ENCODE results near the gene RAB40C.

Gene RAB40C

DNA sequence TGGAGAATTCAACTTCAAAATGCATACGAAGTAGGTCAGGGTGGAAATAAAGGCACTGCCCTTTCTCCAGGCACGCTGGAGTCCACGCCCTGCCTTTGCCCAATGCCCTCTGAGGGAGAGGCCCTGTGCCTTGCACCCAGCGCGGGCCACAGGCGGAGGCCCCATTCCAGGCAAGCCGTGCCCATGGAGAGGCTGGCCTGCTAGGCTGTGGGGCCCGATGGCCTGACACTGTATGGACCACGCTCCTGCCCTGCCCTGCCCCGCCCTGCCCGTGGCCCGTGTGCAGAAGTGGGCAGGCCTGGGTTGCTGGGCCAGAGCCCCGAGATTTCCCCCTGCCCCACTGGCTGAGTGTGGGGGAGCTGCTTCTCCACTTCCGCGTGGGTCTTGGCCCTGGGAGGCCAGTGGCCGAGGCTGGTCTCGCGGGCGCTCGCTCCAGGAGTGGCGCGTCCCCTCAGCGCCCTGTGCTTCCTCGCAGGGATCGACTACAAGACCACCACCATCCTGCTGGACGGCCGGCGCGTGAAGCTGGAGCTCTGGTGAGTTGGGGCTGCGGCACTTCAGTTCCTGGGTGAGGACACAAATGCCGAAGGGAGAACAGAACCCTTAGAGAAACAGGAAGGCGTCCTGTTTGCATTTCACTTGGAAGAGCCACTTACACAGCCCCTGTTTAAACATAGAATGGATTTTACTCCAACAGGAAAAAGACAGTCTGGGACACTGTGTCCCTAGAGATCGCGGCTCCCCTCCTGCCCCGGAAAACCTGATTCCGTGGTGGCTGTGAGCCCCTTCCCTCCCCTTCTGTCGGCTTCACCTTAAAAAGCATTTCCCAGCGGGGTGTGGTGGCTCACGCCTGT is 27.1 kb downstream of the RAB40C start:
- DNase-seq (ENCODE audit: low read depth in 2 of 2) = no peak

DNA sequence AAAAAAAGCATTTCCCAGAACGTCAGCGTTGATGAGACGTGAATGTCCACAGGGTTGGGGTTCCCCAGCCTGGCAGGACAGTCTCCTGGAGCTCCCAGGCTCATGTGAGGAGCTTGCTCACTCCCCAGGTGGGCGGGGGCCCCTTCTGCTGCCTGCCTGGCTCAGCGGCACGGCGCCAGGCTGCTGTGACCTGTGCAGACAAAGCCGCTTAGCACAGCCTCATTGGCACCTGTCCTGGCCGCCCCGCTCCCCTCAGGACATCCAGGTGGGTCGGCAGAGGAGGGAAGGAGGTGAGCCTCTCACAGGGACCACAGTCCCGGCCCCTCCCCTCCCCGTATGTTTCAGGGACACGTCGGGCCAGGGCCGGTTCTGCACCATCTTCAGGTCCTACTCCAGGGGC is 28.0 kb downstream of the RAB40C start:
- DNase-seq (ENCODE audit: low read depth in 2 of 2) = no peak

DNA sequence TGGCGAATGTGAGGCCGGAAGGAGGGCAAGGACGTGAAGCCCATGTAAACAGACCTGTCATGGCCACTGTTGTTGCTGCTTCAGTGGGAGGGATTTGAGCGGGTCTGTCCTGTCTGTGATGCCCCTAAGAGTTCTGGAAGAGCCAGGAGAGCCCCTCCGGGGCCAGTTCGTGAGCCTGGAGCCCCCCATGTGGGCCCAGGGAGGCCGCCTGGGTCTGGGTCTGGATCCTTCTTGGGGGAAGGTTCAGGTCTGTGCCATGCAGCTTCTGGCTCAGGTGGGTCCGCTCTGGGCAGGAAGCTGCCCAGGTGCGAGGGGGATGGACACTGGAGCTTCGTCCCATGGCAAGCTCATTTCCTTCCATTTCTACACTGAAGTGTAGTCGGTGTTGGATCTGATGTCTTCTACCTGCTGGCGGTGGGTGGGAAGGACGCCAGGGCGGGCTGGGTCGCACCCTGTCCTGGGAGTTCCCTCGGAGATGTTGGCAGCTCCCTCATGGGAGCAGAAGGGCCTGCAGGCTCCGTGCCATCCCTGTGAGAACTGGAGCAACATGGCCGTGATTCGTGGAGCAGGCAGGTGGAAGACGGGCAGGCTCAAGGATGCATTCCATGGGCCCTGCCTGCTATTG is 29.7 kb downstream of the RAB40C start:
- DNase-seq (ENCODE audit: low read depth in 2 of 2) = no peak

DNA sequence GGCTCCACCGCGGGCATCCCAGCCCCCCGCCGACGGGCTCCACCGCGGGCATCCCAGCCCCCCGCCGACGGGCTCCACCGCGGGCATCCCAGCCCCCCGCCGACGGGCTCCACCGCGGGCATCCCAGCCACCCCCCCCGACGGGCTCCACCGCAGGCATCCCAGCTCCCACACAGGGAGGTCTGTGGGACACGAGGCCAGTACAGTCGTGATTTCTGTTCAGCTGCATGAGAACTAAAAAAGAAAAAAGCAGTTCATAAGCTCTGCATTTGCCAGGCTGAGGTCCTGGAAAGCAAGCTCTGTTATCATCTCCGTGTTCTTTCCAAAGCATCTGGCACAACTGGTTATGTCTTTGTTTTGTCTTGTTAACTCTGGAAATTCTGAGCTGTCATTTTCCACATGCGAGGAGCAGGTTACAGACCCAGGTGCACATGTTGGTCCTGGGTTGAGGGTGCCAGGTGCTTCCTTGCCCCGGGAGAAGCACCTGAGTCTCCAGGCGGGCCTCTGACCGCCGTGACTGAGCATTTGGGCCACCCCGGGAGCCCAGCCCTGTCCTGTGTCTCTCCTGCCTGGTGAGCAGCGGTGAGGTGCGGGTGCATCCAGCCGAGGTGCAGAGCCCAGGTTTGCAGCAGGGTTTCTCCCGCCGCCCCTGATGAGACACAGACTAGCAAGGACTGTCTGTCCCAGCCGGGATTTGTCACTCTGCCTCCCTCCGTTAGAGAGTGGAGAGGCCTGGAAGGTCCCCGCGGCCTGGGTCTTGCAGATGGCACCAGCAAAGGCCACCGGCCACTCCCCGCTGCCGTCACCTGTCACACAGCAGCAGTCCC is 31.0 kb downstream of the RAB40C start:
- no peak for DNase-seq (ENCODE audit: low read depth in 2 of 2)

DNA sequence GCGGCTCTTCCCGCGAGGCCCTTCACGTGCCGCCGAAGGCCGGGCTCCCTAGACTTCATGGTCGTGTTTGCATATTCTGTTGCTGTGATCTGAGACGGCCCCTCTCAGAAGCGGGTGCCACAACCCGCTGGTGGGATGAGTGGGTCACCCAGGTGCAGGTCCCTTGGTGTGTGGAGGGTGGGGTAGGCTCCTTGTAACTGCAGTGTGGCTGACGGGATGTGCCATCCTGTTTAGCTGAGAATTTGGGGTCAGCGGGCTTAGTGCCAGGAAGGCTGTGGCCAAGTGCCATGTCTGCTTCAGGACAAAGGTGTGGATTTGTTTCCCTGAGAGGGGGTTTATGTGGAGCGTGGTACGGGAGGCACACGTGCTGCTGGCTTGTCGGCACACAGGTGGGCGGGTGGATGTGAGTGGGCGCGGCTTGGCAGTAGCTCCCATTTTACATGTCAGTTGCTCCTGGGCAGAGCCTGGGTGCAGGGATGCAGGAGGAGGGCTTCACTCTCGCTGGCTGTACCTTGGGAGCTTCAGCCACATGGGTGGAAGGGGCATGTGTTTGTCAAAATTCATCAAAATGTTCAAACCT is 31.8 kb downstream of the RAB40C start:
- DNase-seq (ENCODE audit: low read depth in 2 of 2) = no peak

DNA sequence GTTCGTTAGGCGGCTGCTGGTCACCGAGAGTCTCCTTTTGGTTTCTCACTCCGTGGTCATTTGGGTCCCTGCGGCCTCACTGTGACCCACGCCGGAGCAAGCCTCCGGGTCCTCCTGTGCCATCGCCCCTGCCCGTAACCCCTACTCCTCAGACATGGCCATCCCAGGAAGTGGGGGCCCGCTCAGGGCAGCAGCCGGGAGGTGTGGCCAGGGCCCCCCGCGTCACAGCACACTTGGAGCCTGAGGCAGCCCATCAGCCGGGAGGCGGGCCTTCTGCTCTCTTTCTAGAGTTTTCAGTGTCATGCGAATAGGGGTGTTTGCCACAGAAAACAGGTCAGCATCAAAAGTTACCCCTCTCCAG is 33.0 kb downstream of the RAB40C start:
- DNase-seq (ENCODE audit: low read depth in 2 of 2) = no peak

DNA sequence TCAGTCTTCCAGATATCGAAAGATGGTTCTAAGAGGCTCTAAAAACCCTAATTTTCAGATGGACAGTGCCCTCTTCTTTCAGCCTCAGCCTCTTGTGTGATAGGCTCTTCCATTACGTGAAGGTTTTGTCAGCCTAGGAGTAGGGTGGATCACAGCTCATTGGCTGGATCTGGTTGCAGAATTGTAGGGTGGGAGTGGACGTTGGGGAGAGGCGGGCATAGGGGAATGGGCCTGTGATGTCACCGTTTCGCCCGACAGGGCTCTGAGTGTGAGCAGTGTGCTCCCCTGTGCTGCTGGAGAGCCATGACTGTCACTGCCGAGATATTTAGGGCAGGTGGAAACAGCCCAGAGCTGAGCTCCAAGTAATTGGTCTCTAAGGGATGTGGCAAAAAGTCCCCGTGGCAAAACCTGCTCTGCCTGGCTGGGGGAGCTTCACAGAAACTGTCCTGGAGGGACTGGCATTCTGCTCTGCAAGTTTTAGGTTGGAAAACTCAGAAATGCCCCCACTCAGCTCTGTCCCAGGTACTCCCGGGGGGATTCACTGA is 34.7 kb downstream of the RAB40C start:
- no peak for DNase-seq (ENCODE audit: low read depth in 2 of 2)

DNA sequence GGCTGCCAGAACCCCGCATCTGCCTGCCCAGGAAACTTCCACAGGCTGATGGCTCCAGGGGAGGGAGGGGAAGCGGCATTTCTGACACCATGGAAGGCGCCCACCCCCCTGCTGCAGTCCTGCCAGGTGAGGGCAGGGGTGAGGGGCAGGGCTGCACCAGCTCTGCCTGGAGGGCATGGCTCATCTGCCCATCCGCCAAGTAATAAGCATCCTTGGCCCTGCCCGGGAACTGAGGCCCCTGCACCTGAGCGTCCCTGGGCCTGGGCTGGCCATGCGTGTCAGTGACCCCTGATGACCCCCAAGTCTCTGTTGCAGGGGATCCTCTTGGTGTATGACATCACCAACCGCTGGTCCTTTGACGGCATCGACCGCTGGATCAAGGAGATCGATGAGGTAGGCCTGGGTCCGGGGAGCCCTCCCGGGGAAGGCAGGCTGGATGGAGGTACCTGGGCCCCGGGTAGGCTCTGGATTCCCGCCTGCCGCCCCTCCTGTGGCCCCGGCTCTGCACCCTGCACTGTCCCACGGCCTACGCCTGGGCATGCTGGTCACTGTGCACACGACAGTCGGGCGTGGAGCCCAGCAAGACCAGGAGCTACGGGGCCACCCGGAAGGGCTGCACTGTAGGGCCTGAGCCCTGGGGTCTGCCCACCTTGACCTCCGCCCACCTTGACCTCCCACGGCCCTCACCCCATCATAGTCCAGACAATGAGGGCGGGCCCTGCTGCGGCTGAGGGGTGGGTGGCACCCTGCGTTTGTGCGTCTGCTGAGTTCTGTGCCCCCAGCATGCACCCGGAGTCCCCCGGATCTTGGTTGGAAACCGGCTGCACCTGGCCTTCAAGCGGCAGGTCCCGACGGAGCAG is 35.5 kb downstream of the RAB40C start:
- no peak for DNase-seq (ENCODE audit: low read depth in 2 of 2)

DNA sequence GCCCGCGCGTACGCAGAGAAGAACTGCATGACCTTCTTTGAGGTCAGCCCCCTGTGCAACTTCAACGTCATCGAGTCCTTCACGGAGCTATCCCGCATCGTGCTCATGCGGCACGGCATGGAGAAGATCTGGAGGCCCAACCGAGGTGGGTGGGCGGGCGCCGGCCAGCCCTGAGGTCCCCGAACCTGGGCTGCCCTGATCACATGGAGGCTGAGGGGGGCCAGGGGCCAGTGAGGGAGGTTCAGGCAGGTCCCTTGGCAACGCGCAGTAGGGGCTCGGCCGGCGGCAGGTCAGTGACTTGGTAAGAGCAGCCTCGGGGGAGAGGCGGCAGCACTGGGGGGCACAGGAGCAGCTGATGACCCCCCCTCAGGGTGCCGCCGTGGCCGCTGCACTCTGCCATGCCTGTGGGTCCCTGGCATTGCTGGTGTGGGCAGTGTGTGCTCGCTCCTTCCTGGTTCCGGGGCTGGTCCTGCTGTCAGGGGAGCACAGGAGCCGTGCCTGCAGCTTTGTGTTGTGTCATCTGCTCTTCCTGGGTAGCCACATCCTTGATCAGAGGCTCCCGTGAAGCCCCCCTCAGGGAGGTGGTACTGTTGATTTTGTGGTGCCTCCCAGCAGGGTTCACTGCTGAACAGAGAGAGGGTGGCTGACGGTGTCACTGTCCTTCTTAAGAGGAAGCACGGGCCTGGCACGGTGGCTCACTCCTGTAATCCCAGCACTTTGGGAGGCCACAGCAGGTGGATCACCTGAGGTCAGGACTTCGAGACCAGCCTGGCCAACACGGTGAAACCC is 36.3 kb downstream of the RAB40C start:
- no peak for DNase-seq (ENCODE audit: low read depth in 2 of 2)

DNA sequence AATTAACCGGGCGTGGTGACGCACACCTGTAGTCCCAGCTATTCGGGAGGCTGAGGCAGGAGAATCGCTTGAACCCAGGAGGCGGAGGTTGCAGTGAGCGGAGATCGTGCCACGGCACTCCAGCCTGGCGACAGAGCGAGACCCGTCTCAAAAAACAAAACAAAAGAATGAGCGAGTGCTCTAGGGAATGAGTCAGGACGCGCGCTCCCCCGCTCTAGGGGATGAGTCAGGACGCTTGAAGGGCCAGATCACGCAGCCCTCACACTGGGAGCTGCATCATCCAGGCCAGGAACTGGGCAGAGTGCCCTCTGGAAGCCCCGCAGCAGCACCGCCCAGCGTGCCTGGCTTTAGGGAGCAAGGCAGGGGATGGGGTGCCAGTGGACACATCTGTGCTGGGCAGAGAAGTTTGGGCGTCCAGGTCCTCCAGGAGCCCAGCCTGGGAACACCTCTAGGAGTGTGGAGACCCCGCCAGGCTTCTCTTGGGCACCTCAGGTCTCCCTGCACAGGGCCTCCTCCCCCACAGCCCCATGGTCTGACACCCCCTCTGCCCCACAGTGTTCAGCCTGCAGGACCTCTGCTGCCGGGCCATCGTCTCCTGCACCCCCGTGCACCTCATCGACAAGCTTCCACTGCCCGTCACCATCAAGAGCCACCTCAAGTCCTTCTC is 37.1 kb downstream of the RAB40C start:
- no peak for DNase-seq (ENCODE audit: low read depth in 2 of 2)

DNA sequence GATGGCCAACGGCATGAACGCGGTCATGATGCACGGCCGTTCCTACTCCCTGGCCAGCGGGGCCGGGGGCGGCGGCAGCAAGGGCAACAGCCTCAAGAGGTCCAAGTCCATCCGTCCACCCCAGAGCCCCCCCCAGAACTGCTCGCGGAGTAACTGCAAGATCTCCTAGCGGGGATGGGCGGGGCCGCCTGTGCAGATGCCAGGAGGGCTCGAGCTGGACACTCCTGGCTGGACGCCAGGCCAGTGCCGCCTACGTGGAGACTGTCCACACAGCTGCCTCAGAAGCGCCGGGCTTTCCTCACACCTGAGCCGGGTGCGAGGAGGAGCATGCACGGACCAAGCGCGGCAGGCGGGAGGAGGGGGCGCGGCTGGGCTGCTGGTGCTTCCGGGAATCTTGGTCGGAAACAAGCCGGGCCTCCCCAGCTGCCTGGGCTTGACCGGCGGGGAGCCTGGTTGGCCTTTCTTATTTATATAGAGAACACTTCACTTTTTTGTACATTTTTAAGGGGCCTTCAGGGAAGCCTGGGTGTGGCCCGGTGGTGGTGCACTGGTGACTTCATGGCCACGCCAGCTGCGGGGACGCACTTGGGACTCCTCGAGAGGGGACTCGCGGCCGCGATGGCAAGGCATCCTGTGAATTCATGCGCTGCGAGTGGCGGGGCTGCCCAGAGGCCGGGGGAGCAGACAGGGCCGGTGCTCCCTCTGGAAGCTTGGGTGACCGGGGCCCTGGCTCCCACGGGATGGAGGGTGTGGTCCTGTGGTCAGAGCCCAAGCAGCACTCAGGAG is 37.8 kb downstream of the RAB40C start:
- no peak for DNase-seq (ENCODE audit: low read depth in 2 of 2)

DNA sequence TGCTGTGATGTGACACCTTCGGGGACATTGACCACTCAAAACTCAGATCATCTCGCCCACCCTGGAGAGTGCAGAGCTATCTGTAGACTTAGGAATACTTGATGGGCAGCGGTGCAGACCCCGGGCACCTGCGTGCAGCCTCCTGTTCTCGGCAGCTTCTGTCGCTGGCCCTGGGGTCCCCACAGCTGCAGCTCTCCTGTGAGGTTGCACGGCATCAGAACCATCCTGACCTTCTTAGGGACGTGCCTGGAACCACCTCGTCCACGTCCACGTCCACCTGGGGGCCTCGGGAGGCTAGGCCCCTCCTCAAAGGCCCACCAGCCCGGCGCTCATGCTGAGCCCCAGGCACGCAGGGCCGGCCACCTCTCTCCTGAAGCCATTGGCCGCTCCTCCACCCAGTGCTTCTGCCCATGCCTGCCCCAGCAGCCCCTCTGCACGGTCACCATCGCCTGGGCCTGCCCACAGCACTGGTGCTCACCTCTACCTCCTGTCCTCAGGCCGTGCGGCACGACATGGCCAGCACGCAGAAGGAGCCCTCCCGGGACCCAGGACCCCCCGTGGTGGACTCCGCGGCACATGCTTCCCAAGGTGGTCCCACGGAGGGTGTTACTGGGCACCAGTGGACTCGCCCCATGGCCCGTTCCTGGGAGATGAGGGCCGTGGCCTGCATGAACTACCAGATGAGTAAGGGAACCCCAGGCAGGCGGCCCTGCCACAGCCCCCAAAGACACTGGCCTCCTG is 38.6 kb downstream of the RAB40C start:
- no peak for DNase-seq (ENCODE audit: low read depth in 2 of 2)

DNA sequence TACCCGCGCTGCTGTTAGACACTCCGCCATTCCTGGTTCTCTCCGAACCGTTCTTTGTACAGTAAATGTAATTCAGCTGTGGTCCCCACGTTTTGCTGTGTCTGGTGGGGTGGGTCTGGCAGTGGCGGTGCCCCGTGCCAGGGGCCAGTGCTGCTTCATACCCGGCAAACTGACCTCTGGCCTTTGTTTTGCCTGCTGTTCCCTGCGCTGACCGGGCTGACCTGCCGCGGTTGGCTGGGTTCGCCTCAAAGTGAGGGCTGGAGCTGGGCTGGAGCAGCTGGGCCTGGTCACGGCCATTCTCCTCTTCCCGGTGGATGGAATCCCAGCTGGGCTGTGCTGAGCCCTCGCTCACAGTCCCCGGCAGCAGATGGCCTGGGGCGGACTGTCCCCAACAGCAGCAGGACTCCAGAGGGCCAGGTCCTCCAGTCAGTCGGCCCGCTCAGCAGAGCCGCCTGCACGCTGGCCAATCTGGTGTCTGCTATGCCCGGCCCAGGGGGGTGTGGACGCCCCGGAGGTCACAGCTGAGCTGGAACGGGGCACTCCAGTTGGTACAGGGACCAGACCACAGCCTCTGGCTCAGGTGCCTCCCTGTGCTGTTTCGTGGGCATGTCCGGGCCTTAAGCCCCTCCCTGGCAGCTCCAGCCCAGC is 39.4 kb downstream of the RAB40C start:
- no peak for DNase-seq (ENCODE audit: low read depth in 2 of 2)

DNA sequence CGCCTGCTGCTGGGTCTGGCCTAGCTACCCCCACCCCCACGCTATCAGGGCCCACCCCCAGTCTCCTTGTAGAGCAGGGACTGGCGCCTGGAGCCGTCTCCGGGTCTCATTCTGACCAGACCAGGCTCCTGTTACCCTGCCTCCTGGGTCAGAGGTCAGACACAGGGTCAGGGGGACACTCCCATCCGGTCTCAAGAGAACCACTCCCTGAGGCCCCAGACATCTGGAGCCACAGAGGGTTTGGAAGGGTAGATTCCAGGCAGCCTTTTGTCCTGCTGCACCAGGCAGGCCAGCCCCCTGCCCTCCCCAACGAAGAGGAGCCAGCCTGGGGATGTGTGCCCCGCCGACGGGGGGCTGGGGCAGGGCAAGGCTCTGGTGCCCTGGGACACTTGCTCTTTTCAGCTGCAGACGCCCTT is 40.0 kb downstream of the RAB40C start:
- no peak for DNase-seq (ENCODE audit: low read depth in 2 of 2)

DNA sequence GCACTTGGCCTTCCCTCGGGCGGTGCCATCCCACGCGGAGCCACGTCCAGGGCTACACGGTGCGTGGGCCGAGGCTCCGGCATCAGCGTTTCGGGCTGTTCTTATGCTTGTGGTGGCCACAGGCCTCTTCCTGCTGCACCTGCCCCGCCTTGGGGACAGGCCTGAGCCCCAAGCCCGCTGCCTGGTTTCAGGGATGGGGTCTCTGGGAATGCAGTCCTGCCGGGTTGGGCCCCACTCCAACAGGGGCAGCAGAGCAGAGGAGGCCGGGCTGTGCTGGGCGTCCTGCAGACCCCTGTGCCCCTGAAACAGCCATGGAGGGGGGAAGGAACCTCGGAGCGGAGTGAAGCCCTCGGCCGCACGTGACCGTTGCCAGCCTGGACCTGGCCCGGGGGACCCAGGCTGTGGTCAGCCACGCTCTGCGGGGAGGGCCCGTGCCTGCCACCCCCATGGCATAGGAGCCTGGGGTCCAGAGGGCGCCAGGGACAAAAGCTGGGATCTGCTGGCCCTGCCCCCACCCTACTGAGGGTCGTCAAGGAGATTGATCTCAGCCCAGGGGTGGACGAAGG is 40.5 kb downstream of the RAB40C start:
- DNase-seq (ENCODE audit: low read depth in 2 of 2) = no peak

DNA sequence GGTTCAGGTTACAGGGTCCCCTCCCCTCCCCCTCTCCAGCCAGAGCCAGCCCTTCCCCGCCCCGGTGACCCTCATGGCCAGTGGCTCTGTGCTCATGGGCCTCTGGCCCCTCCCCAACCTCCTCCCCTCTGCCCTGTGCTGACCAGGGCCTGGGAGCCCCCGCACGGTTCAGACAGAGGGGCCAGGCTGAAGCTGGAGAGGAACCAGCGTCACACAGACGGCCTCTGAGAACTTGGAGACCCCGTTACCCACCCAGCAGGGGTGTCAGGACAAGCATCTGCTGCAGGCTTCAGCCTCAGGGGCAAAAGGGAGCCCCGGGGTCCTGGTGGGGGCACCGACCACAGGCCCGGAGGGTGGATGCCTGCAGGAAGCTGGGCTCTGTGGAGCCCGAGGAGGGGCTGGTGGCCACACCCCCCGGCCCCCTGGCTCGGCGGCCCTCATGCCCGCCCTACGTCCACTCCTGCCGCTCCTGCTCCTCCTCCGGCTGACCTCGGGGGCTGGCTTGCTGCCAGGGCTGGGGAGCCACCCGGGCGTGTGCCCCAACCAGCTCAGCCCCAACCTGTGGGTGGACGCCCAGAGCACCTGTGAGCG is 41.0 kb downstream of the RAB40C start, which contains the start of gene WFIKKN1:
TSS of gene WFIKKN1 (plus strand) at position 171 of the 591 bp plus-strand sequence. CDS start at position 440, 269 bp downstream.
- no peak for DNase-seq (ENCODE audit: low read depth in 2 of 2)

Measured in activated CD4-positive, alpha-beta T cell treated with anti-CD3 and anti-CD28 coated beads for 24 hours (primary cell).